Astrocyte of the hippocampus (primary cell): ENCODE measurements around the gene ZNF234.
"Not testable (repeated sequence)": the region's sequence is repeated elsewhere in the genome, so short reads cannot be mapped to it uniquely, and the experiment has no call there.

ENCODE experiments used
- DNase-seq: peaks from one replicate; pipeline ENCODE4 v3.0.0; 2011; ENCODE audit warnings: low read depth, low spot score

The ZNF234 gene

DNA sequence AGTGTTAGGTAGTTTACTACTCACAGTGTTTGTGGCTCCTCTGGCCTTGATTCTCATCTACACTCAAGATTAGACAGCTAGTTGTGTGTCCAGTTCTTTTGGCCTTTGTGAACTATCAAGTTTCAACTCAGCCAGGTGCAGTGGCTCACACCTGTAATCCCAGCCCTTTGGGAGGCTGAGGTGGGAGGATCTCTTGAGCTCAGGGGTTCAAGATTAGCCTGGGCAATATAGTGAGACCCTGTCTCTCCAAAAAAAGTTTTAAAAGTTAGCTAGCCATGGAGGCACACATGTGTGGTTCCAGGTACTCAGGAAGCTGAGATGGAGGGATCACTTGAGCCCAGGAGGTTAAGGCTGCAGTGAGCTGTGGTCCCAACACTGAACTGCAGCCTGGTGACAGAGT, 39.6 kb downstream of the ZNF234 start:
- no peak for DNase-seq

DNA sequence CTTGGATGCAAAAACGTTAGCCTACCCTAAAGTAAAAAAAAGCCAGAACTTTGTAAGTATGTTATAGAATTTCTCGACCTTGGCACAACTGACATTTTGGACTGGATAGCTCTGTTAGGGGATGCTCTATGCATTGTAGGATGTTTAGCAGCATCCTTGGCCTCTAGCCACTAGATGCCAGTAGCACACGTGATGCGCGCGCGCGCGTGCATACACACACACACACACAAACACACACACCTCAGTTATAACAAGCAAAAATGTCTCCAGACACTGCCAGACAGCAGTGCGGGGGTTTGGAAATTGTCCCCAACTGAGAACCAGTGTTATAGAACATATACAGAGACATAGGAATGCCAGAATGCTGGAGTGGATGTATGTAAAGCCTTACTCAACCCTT, 40.8 kb downstream of the ZNF234 start:
- DNase-seq: no peak

DNA sequence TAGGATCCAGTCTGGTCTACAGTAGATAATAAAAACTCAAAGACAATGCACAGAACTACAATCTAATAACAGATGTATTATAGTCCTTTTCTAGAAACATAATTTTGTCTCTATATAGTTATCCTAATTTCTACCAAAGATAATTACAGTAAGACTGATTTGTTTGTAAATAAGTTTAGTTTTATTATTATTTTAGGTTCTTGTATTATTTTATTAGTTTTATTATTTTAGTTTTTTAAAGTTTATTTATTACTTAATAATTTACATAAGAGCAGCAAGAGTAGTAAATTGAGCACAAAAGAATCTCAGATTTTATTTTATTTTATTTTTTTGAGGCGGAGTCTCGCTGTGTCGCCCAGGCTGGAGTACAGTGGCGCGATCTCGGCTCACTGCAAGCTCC, 48.7 kb downstream of the ZNF234 start:
- no peak for DNase-seq

DNA sequence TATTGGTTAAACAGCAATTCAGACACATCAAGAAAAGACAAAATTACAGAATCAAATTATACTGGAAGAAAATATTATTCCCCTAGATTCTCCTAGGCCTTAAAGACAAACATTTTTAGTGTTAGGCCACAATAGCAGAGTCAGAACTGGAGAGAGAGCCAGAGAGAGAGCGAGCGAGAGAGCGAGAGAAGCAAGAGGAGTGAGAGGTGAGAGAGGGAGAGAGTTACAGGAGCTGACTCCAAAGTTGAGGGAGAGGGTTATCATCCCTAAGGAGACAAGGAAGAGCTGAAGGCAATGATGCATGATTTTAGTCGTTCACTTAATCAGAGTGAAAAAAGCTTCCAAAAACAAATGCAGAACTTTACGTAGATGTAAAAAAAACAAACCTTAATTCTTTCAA, 50.8 kb downstream of the ZNF234 start:
- no peak for DNase-seq

DNA sequence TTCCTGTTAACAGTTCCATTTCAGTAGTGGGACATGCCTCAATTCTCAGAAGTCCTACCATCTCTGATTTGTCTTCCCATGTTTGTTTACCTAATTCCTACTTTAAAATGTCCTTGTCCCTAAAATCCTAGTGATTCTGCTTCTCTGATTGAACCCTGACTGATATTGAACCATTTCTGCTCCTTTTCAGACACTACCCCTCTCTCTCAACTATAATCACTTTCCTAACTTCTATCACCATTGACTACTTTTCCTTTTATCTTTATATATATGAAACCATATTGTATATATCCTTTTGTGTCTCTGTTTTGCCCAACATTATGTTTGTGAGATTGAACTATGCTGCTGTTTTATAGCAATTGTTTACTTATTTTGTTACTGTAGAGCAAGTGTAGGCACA, 55.4 kb downstream of the ZNF234 start:
- no peak for DNase-seq

DNA sequence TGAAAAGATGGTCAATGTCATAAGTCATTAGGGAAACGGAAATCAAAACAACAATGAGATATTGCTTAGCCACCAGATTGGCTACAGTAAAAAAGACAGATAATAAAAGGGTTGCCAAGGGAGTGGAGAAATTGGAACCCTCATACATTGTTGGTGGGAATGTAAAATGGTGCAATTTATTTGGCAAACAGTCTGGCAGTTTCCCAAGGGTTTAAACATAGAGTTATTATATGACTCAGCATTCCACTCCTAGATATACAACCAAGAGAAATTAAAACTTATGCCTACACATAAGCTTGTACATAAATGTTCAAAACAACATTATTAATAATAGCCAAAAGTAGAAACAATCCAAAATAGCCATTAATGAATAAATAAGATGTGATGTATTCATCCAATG, 61.1 kb downstream of the ZNF234 start:
- DNase-seq: no peak

DNA sequence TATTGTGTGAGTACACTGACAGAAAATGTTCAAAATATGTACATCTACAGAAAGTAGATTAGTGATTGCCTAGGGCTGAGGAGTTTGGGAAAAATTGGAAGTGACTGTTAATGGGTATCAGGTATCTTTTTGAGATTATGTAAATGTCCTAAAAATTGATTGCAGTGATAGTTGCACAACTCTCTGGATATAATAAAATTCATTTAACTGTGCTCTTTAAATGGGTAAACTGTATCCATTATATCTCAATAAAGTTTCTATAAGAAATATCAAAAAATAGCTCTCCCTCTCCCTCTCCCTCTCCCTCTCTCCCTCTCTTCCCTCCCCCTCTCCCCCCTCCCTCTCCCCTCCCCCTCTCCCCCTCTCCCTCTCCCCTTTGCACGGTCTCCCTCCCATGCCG, 61.6 kb downstream of the ZNF234 start:
- DNase-seq: no peak

DNA sequence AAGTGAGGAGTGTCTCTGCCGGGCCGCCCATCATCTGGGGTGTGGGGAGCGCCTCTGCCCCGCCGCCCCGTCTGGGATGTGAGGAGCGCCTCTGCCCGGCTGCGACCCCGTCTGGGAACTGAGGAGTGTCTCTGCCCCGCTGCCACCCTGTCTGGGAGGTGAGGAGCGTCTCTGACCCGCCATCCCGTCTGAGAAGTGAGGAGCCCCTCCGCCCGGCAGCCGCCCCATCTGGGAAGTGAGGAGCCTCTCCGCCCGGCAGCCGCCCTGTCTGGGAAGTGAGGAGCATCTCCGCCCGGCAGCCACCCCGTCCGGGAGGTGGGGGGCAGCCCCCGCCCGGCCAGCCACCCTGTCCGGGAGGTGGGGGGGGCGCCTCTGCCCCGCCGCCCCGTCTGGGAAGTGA, 62.5 kb downstream of the ZNF234 start:
- not testable (repeated sequence) for DNase-seq

DNA sequence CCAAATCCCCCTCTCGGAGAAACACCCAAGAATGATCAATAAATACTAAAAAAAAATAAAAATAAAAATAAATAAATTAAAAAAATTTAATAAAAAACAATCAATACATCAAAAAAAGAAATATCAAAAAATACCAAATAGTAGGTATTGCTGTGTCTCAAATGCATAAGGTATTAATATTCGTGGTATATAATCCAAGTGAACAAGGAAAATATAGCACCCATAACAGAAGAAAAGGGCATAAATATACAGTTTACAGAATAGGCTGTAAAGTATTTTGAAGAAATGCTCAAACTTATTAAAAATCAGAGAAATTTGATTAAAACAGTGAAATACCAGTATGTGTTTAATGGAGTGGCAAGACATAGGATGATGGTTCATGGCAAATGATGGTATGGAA, 63.4 kb downstream of the ZNF234 start:
- DNase-seq: no peak

DNA sequence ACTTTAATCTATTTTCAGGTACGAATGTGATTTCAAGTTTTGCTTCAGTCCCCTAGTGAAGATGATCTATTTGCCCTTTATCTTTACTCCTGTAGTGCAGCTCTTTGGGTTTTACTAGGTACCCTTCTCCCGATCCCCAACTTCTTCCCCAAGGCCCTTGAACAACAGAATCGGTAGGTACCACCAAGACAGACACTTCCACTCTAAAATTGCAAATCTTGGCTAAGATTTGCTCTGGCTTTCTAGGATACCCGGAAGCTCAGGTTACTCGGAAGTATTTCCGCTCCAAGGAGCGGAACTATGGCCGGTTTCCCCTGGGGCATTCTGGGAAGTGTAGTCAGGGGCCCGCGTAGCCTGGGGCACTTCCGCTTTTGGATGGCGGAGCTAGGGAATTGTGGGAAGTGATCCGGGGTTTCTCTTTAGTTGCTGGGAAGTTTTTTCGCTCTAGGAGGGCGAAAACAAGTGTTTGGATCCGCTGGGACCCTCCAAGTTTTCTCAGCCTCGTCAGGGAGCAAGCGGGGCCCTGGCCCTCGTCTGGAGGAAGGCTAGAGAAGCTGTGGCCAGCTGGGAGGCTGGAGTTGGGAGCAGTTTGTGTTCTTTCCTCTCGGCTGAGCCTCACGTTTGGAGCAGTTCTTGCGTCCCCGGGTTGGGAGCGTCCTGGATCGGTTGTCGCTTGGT, 65.9 kb downstream of the ZNF234 start:
- peak; percentile 95 for DNase-seq
